ENCODE data around the gene SSRP1.
"Not testable (repeated sequence)": the region's sequence is repeated elsewhere in the genome, so short reads cannot be mapped to it uniquely, and the experiment has no call there.

SSRP1 gene

DNA sequence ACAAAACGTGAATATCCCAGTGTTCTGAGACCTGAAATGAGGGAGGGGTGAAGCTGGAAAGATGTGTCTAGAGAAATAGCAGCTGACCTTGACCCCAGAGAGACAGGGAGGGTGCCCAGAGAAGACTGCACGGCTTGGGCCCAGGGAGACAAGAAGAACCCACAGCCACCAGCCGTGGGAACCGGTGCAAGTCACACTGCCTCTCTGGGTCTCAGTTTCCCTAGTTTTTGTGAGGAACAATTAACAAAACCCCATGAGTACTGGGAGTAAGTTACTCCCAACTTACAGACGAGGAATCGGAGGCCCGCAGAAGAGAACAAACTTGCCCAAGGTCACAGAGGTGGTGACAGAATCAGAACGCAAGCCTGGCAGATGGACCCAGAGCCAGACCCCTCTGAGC lies 30.2 kb downstream of the SSRP1 start:
- Histone ChIP-seq H3K4me1 (ENCODE audit: control insufficient read depth in 5 of 5, insufficient read depth in 5 of 5, low read length in 5 of 5) (peaks cover 24 to 71% (median 63%) of the 10 kb centered on the region in 5 donors), H3K27ac (ENCODE audit: low read depth, low read length) (peak overlapping the region; percentile 74), H3K36me3 (ENCODE audit: control insufficient read depth in 5 of 5, insufficient read depth in 5 of 5, low read length in 5 of 5) (peaks cover 0 to 66% (median 51%) of the 10 kb centered on the region in 5 donors), H3K27me3 (ENCODE audit: control insufficient read depth in 5 of 5, insufficient read depth in 4 of 5, low read length in 5 of 5) (no peaks in the 10 kb centered on the region), H3K4me3 (ENCODE audit: low read depth in 1 of 5, low read length in 5 of 5) (peak overlapping the region in 1 of 5 donors; percentile 0), H3K9ac (ENCODE audit: low read length in 5 of 5) (peak overlapping the region in 3 of 5 donors; percentile 7 to 49 (median 45)), H3K9me3 (ENCODE audit: control insufficient read depth in 5 of 5, low read length in 5 of 5) (peaks cover 0 to 3% (median 0%) of the 10 kb centered on the region in 5 donors)

DNA sequence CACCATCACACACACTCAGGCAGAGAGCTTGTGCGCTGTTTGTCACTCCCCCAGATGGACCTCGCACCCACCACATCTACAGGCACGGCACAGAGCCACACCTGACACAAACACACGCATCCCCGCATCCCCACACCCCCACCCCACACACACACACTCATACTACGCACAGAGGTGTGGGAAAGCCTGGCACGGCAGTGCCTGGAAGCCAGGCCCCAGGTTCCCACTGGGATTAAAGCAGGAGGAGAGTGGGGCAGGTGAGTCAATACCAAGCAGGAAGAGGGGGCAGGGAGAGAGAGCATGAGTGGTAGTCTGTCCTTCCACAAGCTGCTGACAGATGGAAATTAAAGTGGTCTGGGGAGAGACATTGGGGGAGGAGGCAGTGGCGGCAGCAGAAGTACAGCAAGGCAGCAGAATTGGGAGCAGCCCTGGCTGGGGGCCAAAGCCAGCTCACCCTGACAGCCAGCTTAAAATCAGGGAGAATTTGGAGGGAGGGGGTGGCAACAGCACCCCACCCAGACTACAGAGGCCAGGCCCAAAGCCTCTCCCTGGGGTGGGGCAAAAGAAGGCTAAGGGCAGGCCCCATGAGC lies 31.6 kb downstream of the SSRP1 start:
- Histone ChIP-seq H3K4me3 (ENCODE audit: low read depth in 1 of 5, low read length in 5 of 5) (no peak overlapping the region), H3K4me1 (ENCODE audit: control insufficient read depth in 5 of 5, insufficient read depth in 5 of 5, low read length in 5 of 5) (peaks cover 12 to 56% (median 48%) of the 10 kb centered on the region in 5 donors), H3K27me3 (ENCODE audit: control insufficient read depth in 5 of 5, insufficient read depth in 4 of 5, low read length in 5 of 5) (no peaks in the 10 kb centered on the region), H3K36me3 (ENCODE audit: control insufficient read depth in 5 of 5, insufficient read depth in 5 of 5, low read length in 5 of 5) (peaks cover 3 to 67% (median 53%) of the 10 kb centered on the region in 5 donors), H3K9ac (ENCODE audit: low read length in 5 of 5) (peak overlapping the region in 1 of 5 donors; percentile 43), H3K27ac (ENCODE audit: low read depth, low read length) (peak overlapping the region; percentile 74), H3K9me3 (ENCODE audit: control insufficient read depth in 5 of 5, low read length in 5 of 5) (peaks cover 4 to 17% (median 13%) of the 10 kb centered on the region in 5 donors)

GRCh38 chr11:57303280-57303989 lies 32.3 kb downstream of the SSRP1 start:
- H3K9ac ChIP-seq (ENCODE audit: low read length in 5 of 5), result peak overlapping the region in 1 of 5 donors; percentile 15
- peaks cover 6 to 70% (median 59%) of the 10 kb centered on the region in 5 donors for H3K36me3 ChIP-seq (ENCODE audit: control insufficient read depth in 5 of 5, insufficient read depth in 5 of 5, low read length in 5 of 5)

DNA sequence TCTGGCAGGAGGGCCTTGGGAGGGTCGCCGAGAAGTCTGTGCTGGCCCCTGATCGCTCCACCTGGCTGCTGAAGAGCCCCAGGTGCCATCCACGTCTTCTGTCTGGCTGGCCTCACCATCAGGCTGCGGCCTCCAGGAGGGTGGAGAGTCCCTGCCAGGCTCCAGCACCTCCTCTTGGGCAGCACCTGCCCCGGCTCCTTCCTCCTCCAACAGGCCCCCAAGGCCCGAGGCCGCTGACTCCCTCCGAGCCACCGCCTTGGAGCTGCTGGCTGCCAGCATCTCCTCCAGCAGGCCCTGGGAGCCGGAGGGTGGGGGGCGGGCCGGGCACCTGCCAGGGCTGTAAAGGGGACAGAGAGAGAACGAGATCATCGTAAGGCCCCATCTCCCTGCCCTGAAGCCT lies 33.2 kb downstream of the SSRP1 start:
- Histone ChIP-seq H3K27ac (ENCODE audit: low read depth, low read length) (no peak overlapping the region), H3K36me3 (ENCODE audit: control insufficient read depth in 5 of 5, insufficient read depth in 5 of 5, low read length in 5 of 5) (peaks cover 6 to 72% (median 61%) of the 10 kb centered on the region in 5 donors)

More at GRCh38 chr11:57303280-57303989, 32.3 kb downstream of the SSRP1 start:
- Histone ChIP-seq H3K4me3 (ENCODE audit: low read depth in 1 of 5, low read length in 5 of 5) (no peak overlapping the region), H3K4me1 (ENCODE audit: control insufficient read depth in 5 of 5, insufficient read depth in 5 of 5, low read length in 5 of 5) (peaks cover 6 to 50% (median 42%) of the 10 kb centered on the region in 5 donors), H3K9me3 (ENCODE audit: control insufficient read depth in 5 of 5, low read length in 5 of 5) (peaks cover 5 to 19% (median 16%) of the 10 kb centered on the region in 5 donors), H3K27ac (ENCODE audit: low read depth, low read length) (peak overlapping the region; percentile 74), H3K27me3 (ENCODE audit: control insufficient read depth in 5 of 5, insufficient read depth in 4 of 5, low read length in 5 of 5) (no peaks in the 10 kb centered on the region)

DNA sequence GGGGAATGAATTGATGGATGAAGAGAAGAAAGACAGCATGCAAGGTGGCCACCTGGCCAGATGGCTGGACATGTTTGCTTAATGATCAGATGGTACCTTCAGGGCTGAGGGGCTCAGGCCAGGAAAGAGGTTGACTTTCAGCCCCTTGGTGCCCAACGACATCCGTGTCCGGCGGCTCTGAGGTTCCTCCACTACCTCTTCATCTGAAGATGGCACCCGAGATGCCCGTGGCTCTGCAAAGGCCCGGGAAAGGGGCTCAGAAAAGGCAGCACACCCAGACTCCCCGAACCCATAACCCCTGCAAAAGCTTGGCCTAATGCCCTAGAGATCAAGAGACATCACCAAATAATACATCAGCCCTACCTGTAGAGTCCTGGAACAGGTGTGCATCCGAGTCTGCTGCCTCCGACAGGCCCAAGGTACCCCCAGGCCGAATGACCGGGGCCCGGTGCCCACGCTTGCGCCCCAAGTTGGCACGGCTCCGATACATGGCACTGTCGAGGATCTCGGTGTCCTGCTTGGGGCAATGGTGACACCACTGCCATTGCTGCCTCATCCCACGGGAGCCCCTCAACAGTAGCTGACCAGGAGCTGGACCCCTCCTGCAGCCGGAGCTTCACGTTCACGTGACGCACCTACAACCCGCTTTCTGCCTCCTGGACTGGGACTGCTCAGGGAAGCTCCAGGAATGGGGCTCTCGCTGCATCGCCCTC lies 33.8 kb downstream of the SSRP1 start:
- no peak overlapping the region for H3K4me3 ChIP-seq (ENCODE audit: low read depth in 1 of 5, low read length in 5 of 5)
- peaks cover 8 to 71% (median 67%) of the 10 kb centered on the region in 5 donors for H3K36me3 ChIP-seq (ENCODE audit: control insufficient read depth in 5 of 5, insufficient read depth in 5 of 5, low read length in 5 of 5)
- H3K9ac ChIP-seq (ENCODE audit: low read length in 5 of 5), result no peak overlapping the region
- H3K27ac ChIP-seq (ENCODE audit: low read depth, low read length), result no peak overlapping the region
- H3K4me1 ChIP-seq (ENCODE audit: control insufficient read depth in 5 of 5, insufficient read depth in 5 of 5, low read length in 5 of 5), result peaks cover under 1 to 34% (median 26%) of the 10 kb centered on the region in 5 donors
- peaks cover 5 to 22% (median 16%) of the 10 kb centered on the region in 5 donors for H3K9me3 ChIP-seq (ENCODE audit: control insufficient read depth in 5 of 5, low read length in 5 of 5)
- no peaks in the 10 kb centered on the region for H3K27me3 ChIP-seq (ENCODE audit: control insufficient read depth in 5 of 5, insufficient read depth in 4 of 5, low read length in 5 of 5)

More for the DNA sequence above, 33.2 kb downstream of the SSRP1 start:
- H3K4me1 ChIP-seq (ENCODE audit: control insufficient read depth in 5 of 5, insufficient read depth in 5 of 5, low read length in 5 of 5), result peaks cover 6 to 40% (median 32%) of the 10 kb centered on the region in 5 donors
- H3K4me3 ChIP-seq (ENCODE audit: low read depth in 1 of 5, low read length in 5 of 5), result no peak overlapping the region
- H3K27me3 ChIP-seq (ENCODE audit: control insufficient read depth in 5 of 5, insufficient read depth in 4 of 5, low read length in 5 of 5), result no peaks in the 10 kb centered on the region
- H3K9ac ChIP-seq (ENCODE audit: low read length in 5 of 5), result no peak overlapping the region
- H3K9me3 ChIP-seq (ENCODE audit: control insufficient read depth in 5 of 5, low read length in 5 of 5), result peaks cover 5 to 20% (median 16%) of the 10 kb centered on the region in 5 donors

DNA sequence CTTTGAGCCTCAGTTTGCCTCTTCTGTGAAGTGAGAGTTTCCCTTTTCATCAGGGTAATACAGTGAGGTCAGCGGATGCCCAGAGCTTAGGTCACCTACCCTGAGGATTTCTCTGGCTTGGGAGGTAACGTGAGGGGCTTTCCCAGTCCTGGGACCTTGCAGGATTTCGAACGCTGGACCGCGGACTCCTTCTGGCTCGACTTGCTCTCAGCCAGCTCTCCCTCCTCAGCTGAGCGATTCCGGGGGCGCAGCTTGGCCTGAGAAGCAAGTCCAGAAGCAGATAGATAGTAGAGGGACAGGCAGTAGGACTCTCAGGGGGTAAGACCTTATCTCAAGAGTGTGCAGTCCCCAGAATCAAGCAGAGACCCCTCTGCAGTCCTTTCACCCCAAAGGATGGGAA lies 34.9 kb downstream of the SSRP1 start:
- Histone ChIP-seq H3K9me3 (ENCODE audit: control insufficient read depth in 5 of 5, low read length in 5 of 5) (peaks cover 5 to 22% (median 16%) of the 10 kb centered on the region in 5 donors), H3K27me3 (ENCODE audit: control insufficient read depth in 5 of 5, insufficient read depth in 4 of 5, low read length in 5 of 5) (no peaks in the 10 kb centered on the region), H3K27ac (ENCODE audit: low read depth, low read length) (no peak overlapping the region), H3K4me3 (ENCODE audit: low read depth in 1 of 5, low read length in 5 of 5) (no peak overlapping the region), H3K9ac (ENCODE audit: low read length in 5 of 5) (no peak overlapping the region), H3K4me1 (ENCODE audit: control insufficient read depth in 5 of 5, insufficient read depth in 5 of 5, low read length in 5 of 5) (peaks cover 0 to 24% (median 18%) of the 10 kb centered on the region in 5 donors), H3K36me3 (ENCODE audit: control insufficient read depth in 5 of 5, insufficient read depth in 5 of 5, low read length in 5 of 5) (peaks cover 11 to 71% (median 69%) of the 10 kb centered on the region in 5 donors)

DNA sequence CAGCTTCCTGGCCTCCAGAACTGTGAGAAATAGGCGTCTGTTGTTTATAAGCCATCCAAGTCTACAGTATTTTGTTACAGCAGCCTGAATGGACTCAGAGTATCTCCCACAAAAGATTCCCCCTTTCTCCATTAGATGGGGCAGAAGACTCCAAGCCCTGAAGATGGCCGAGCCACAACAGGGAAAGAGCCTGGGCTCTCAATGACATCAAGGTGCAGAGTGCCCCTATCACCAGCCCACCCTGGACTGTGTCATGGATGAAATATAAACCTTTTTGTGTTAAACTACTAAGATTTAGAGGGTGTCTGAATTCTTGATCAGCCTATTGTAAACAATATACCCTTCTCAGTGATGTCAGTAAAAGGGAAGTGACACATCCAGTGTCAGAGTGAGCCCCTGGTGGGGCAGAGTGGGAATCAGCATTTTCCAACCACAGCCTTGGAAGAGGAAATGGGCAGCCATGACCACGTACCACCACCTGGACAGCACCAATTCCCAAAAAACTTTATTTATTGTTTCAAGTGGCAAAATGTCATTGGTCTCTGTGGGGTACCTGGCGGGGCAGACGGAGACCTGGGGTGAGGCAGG lies 36.4 kb downstream of the SSRP1 start:
- Histone ChIP-seq H3K36me3 (ENCODE audit: control insufficient read depth in 5 of 5, insufficient read depth in 5 of 5, low read length in 5 of 5) (peaks cover 11 to 69% (median 63%) of the 10 kb centered on the region in 5 donors), H3K4me1 (ENCODE audit: control insufficient read depth in 5 of 5, insufficient read depth in 5 of 5, low read length in 5 of 5) (peaks cover 2 to 17% (median 10%) of the 10 kb centered on the region in 5 donors), H3K9me3 (ENCODE audit: control insufficient read depth in 5 of 5, low read length in 5 of 5) (peaks cover 5 to 22% (median 16%) of the 10 kb centered on the region in 5 donors), H3K4me3 (ENCODE audit: low read depth in 1 of 5, low read length in 5 of 5) (no peak overlapping the region), H3K9ac (ENCODE audit: low read length in 5 of 5) (no peak overlapping the region), H3K27me3 (ENCODE audit: control insufficient read depth in 5 of 5, insufficient read depth in 4 of 5, low read length in 5 of 5) (no peaks in the 10 kb centered on the region), H3K27ac (ENCODE audit: low read depth, low read length) (no peak overlapping the region)

DNA sequence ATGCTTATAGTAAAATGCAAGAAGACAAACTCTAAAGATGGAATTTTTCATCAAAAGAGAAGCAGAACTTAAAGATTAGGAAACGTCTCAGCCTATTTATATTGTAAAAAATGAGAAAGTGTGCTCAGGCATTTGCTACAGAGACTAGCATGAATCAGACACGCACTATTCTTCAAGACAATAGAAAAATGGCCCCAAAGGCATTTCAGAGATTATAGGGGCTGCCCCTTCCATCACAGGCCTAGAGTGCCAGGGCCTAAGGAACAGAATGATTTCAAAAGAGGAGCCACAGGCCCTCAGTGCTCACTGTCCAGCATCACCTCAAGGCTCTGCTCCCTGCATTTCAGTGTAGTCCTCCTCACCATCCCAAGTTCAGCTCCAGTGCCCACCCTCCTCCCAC lies 38.5 kb downstream of the SSRP1 start:
- Histone ChIP-seq H3K27me3 (ENCODE audit: control insufficient read depth in 5 of 5, insufficient read depth in 4 of 5, low read length in 5 of 5) (no peaks in the 10 kb centered on the region), H3K9ac (ENCODE audit: low read length in 5 of 5) (no peak overlapping the region), H3K4me1 (ENCODE audit: control insufficient read depth in 5 of 5, insufficient read depth in 5 of 5, low read length in 5 of 5) (peaks cover 2 to 14% (median 9%) of the 10 kb centered on the region in 5 donors), H3K36me3 (ENCODE audit: control insufficient read depth in 5 of 5, insufficient read depth in 5 of 5, low read length in 5 of 5) (peaks cover 11 to 55% (median 49%) of the 10 kb centered on the region in 5 donors), H3K9me3 (ENCODE audit: control insufficient read depth in 5 of 5, low read length in 5 of 5) (peaks cover 5 to 22% (median 16%) of the 10 kb centered on the region in 5 donors), H3K27ac (ENCODE audit: low read depth, low read length) (no peak overlapping the region), H3K4me3 (ENCODE audit: low read depth in 1 of 5, low read length in 5 of 5) (no peak overlapping the region)

DNA sequence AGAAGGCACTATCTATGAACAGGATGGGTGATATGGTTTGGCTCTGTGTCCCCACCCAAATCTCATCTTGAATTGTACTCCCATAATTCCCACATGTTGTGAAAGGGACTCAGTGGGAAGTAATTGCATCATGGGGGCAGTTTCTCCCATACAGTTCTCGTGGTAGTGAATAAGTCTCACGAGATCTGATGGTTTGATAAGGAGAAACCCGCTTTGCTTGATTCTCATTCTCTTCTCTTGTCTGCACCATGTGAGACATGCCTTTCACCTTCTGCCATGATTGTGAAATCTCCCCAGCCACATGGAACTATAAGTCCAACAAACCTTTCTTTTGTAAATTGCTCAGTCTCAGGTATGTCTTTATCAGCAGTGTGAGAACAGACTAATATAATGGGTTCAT lies 39.5 kb downstream of the SSRP1 start:
- H3K4me3 ChIP-seq (ENCODE audit: low read depth in 1 of 5, low read length in 5 of 5); H3K9ac ChIP-seq (ENCODE audit: low read length in 5 of 5); H3K27me3 ChIP-seq (ENCODE audit: control insufficient read depth in 5 of 5, insufficient read depth in 4 of 5, low read length in 5 of 5); H3K27ac ChIP-seq (ENCODE audit: low read depth, low read length): not testable (repeated sequence)
- H3K9me3 ChIP-seq (ENCODE audit: control insufficient read depth in 5 of 5, low read length in 5 of 5), result peaks cover 5 to 22% (median 16%) of the 10 kb centered on the region in 5 donors
- H3K4me1 ChIP-seq (ENCODE audit: control insufficient read depth in 5 of 5, insufficient read depth in 5 of 5, low read length in 5 of 5), result peaks cover 2 to 14% (median 9%) of the 10 kb centered on the region in 5 donors
- peaks cover 11 to 45% (median 39%) of the 10 kb centered on the region in 5 donors for H3K36me3 ChIP-seq (ENCODE audit: control insufficient read depth in 5 of 5, insufficient read depth in 5 of 5, low read length in 5 of 5)
